Ascending aorta (tissue), 2 donors: ENCODE data around the gene PEX11B. TPM values are rescaled to one million over a fixed set of nuclear protein-coding genes. Genes with fewer than 3 reads are reported as not detected.

Experiments
- DNase-seq, 2 donors: peaks; one replicate each; pipeline ENCODE4 v3.0.0-alpha.2; 2019; ENCODE audit warnings: low spot score in 2 of 2
- H3K27ac ChIP-seq, 2 donors: fragments of 200-600 bp; sonication (generic); one replicate each; pipeline ENCODE4 v1.5.1; 2016 to 2017; ENCODE audit warnings: mild to moderate bottlenecking in 1 of 2
- H3K27me3 ChIP-seq: fragments of 200-600 bp; sonication (generic); one replicate; pipeline ENCODE4 v1.5.1; 2017
- H3K36me3 ChIP-seq, 2 donors: fragments of 200-600 bp; sonication (generic); one replicate each; pipeline ENCODE4 v1.5.1; 2016
- H3K4me1 ChIP-seq, 2 donors: fragments of 200-600 bp; sonication (generic); one replicate each; pipeline ENCODE4 v1.5.1; 2016 to 2017; ENCODE audit warnings: mild to moderate bottlenecking in 1 of 2
- H3K4me3 ChIP-seq, 2 donors: fragments of 200-600 bp; sonication (generic); one replicate each; pipeline ENCODE4 v1.5.1; 2016 to 2017; ENCODE audit warnings: mild to moderate bottlenecking in 1 of 2
- H3K9me3 ChIP-seq, 2 donors: fragments of 200-600 bp; sonication (generic); one replicate each; pipeline ENCODE4 v1.5.1; 2016
- intact Hi-C: fragments of 100-400 bp; cut with DNase I; formaldehyde crosslinking; loops from one replicate; pipeline ENCODE4 v1.15.1; 2023
- total RNA-seq: library from RNA; depleted of rRNA; stranded (reverse); fragments of >200 nt; gene quantifications from one replicate; pipeline ENCODE4 v1.1.0, GENCODE V29; 2016
- TF ChIP-seq, protein P1 (sequence below), 3 experiments: fragments of 200-600 bp in 2 of 3; fragments of 450-650 bp in 1 of 3; sonication (generic) in 2 of 3; IDR thresholded peaks; one replicate each; pipeline ENCODE4 v1.5.1; 2016 to 2019; ENCODE audit warnings: antibody characterized with exemption in 3 of 3, mild to moderate bottlenecking in 1 of 3, moderate library complexity in 1 of 3

PEX11B gene
- total RNA-seq, 1 donor from 2014 or later, result 11.2 TPM

DNA sequence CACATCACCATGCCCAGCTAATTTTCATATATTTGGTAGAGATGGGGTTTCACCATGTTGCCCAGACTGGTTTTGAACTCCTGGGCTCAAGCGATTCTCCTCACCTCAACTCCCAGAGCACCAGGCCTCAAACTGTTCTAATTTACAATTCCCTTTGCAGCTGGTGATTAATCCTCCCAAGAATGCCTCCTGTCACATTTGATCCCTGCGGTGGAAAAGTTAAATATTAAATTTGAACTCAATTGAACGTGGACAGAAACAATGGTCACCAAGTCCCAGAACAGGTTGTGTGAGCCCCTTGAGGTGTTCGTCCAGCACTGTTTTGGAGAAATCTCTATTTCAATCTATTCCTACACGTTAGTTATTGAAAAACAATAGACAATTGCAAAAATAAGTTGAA is 30.9 kb downstream of the PEX11B start:
- peaks cover 17 to 35% of the 10 kb centered on the region in 2 donors for H3K4me1 ChIP-seq
- intact Hi-C loops, result no loop called here
- TF ChIP-seq, protein P1, sequence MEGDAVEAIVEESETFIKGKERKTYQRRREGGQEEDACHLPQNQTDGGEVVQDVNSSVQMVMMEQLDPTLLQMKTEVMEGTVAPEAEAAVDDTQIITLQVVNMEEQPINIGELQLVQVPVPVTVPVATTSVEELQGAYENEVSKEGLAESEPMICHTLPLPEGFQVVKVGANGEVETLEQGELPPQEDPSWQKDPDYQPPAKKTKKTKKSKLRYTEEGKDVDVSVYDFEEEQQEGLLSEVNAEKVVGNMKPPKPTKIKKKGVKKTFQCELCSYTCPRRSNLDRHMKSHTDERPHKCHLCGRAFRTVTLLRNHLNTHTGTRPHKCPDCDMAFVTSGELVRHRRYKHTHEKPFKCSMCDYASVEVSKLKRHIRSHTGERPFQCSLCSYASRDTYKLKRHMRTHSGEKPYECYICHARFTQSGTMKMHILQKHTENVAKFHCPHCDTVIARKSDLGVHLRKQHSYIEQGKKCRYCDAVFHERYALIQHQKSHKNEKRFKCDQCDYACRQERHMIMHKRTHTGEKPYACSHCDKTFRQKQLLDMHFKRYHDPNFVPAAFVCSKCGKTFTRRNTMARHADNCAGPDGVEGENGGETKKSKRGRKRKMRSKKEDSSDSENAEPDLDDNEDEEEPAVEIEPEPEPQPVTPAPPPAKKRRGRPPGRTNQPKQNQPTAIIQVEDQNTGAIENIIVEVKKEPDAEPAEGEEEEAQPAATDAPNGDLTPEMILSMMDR (IDR thresholded peaks at IDR 0.05), result no peak

DNA sequence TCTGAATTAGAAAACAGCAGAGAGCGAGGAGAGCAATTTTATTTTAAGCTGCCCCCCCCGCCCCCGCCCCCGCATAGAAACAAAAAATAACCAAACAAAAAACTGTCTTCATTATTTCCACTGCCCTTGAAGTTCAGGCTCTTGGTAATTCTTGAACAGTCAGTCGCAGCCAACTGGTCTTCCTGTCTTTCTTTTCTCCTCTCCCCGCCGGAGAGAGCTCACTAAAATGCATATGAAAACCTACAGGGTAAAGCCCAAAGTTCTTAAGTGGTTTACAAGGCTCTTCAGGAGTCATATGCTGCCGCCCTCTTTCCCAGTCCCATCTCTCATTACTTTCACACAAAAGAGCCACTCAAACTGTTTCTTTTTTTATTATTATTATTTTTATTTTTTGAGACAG is 31.7 kb downstream of the PEX11B start:
- peaks cover 12 to 31% of the 10 kb centered on the region in 2 donors for H3K4me1 ChIP-seq
- TF ChIP-seq, protein P1 (IDR thresholded peaks at IDR 0.05), result no peak
- H3K27ac ChIP-seq, result peak overlapping the region; percentile 48 to 63
- no peak for DNase-seq
- H3K27me3 ChIP-seq, result no peaks in the 10 kb centered on the region
- H3K9me3 ChIP-seq, result no peaks in the 10 kb centered on the region
- peaks cover 0 to 7% of the 10 kb centered on the region in 2 donors for H3K36me3 ChIP-seq
- intact Hi-C loops, result no loop called here
- H3K4me3 ChIP-seq, result peak overlapping the region in 1 of 2 donors; percentile 70

More for the DNA sequence above, 30.9 kb downstream of the PEX11B start:
- H3K9me3 ChIP-seq, result no peaks in the 10 kb centered on the region
- peaks cover 0 to 7% of the 10 kb centered on the region in 2 donors for H3K36me3 ChIP-seq
- H3K4me3 ChIP-seq, result no peak overlapping the region
- H3K27me3 ChIP-seq, result no peaks in the 10 kb centered on the region
- DNase-seq, result no peak
- H3K27ac ChIP-seq, result peak overlapping the region; percentile 48 to 63

DNA sequence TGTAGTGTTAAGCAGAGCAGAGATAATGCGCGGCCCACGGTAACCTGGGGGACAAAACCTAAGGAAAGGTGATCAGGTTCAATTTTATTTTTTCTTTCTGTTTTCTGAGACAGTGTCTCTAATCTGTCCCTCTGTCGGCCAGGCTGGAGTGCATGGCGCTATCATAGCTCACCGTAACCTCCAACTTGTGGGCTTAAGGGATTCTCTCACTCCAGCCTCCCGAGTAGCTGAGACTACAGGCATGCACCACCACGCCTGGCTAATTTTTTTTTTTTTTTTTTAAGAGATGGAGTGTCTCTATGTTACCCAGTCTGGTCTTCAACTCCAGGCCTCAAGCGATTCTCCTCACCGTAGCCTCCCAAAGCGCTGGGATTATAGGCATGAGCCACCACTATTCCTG is 32.1 kb downstream of the PEX11B start:
- Histone ChIP-seq H3K4me1 (peaks cover 10 to 27% of the 10 kb centered on the region in 2 donors), H3K9me3 (no peaks in the 10 kb centered on the region), H3K4me3 (peak overlapping the region; percentile 69 to 70), H3K27me3 (no peaks in the 10 kb centered on the region), H3K36me3 (peaks cover 0 to 7% of the 10 kb centered on the region in 2 donors), H3K27ac (peak overlapping the region; percentile 48 to 63)
- DNase-seq, result no peak
- intact Hi-C loops, result no loop called here
- TF ChIP-seq, protein P1 (IDR thresholded peaks at IDR 0.05), result no peak

DNA sequence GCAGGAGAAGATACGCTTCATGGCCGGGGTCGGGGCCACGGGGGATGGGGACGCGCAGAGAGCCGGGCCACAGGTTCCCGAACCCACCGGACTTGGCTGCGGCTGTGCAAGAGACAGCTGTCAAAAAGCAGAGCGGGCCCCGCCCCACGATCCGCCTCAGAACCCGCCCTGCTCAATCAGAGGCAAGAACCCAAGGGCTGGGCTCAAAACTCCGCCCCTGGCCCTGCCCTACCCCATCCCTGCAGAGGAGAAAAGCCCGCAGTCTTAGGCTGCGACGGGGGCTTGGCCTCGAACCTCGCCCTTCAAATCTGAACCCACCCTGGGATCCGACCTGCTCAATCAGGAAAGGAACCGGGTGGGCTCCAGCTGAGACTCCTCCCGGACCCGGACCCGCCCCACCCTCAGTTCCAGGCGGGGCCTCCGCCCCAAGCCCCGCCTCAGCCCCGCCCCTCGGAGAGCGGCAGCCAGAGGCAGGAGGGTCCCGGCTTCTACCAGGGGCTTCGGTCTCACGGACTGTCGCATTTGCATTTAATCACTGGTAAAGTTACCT is 32.7 kb downstream of the PEX11B start, which contains the start of gene ANKRD35:
ANKRD35 (minus strand) TSS at position 129 of the 550 bp plus-strand sequence; CDS start at position 21, 108 bp downstream.
- peaks cover 0 to 7% of the 10 kb centered on the region in 2 donors for H3K36me3 ChIP-seq
- peak; percentile 62 to 88 for DNase-seq
- peak within 1 kb of the TSS; percentile 69 to 70 for H3K4me3 ChIP-seq
- intact Hi-C loops, result no loop called here
- H3K27me3 ChIP-seq, result no peaks in the 10 kb centered on the region
- H3K27ac ChIP-seq, result peak within 1 kb of the TSS; percentile 48 to 63
- TF ChIP-seq, protein P1 (IDR thresholded peaks at IDR 0.05), result no peak
- no peaks in the 10 kb centered on the region for H3K9me3 ChIP-seq
- peaks cover 5 to 21% of the 10 kb centered on the region in 2 donors for H3K4me1 ChIP-seq

DNA sequence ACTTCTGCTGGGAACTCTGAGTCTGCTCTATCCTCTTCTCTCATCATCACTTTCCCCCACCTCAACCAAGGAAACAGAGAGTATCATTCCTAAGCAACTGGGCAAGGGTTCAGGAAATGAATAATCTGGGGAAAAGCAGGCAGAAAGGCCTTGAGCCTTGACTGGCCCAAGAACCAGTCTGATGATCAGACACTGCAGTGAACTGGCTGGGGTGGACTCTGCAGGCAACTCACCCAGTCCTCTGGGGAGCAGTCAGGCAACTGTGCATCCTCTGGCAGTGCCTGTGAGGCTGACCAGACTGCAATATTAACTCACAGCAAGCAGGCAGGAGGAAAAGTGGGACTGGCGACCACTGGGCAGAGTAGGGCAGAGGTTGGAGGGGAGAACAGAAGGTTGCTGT is 33.8 kb downstream of the PEX11B start:
- no peaks in the 10 kb centered on the region for H3K9me3 ChIP-seq
- H3K36me3 ChIP-seq, result peaks cover 0 to 3% of the 10 kb centered on the region in 2 donors
- no peaks in the 10 kb centered on the region for H3K27me3 ChIP-seq
- no peak for DNase-seq
- intact Hi-C loops, result no loop called here
- TF ChIP-seq, protein P1 (IDR thresholded peaks at IDR 0.05), result no peak
- H3K27ac ChIP-seq, result no peak overlapping the region
- peaks cover 5 to 10% of the 10 kb centered on the region in 2 donors for H3K4me1 ChIP-seq
- H3K4me3 ChIP-seq, result no peak overlapping the region
